OCI-LY7 (cell line): ENCODE results near the gene FGF3.

Experiments used
- EZH2phosphoT487 ChIP-seq: fragments of 200-600 bp; sonication (generic); IDR thresholded peaks from 2 replicates; pipeline ENCODE4 v1.6.1; 2018; ENCODE audit warnings: low read depth, borderline replicate concordance, mild to moderate bottlenecking, mixed run types, antibody characterized with exemption, low read length, moderate library complexity, mixed read lengths
- TF ChIP-seq, protein P1 (sequence below): fragments of 200-600 bp; sonication (generic); conservative IDR thresholded peaks from 2 replicates; pipeline ENCODE4 v1.5.1; 2014; ENCODE audit warnings: mild to moderate bottlenecking, antibody characterized with exemption, low read length, moderate library complexity, mixed read lengths

DNA sequence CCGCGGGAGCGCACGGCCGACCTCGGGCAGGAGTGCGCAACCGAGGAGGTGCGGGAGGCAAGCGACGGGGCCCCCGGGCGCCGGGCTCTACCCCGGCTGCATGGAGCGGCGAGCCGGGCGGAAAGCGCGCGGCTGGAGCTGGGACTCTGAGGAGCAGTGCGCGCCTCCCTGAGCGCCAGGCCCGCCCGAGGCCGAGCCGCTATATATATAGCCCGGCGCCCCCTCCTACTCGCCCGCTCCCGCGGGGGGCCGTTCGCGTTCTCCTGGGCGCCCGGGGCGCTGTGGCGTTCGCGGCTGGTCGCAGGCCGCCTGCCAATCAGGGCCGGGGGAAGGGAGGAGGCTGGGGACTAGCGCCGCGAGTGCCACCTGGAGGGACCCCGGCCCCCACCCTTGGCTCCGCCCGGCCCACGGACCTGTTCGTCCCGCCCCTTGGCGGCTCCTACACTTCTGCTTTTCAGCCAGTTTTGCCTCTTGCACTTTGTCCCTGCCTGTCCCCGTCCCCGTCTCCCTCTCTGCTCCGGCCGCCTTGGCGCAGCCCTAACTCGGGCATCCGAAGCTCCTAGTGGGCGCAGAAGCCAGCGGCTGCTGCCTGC, 44.0 kb downstream of the FGF3 start, which contains the start of gene FGF4:
- TF ChIP-seq, protein P1, sequence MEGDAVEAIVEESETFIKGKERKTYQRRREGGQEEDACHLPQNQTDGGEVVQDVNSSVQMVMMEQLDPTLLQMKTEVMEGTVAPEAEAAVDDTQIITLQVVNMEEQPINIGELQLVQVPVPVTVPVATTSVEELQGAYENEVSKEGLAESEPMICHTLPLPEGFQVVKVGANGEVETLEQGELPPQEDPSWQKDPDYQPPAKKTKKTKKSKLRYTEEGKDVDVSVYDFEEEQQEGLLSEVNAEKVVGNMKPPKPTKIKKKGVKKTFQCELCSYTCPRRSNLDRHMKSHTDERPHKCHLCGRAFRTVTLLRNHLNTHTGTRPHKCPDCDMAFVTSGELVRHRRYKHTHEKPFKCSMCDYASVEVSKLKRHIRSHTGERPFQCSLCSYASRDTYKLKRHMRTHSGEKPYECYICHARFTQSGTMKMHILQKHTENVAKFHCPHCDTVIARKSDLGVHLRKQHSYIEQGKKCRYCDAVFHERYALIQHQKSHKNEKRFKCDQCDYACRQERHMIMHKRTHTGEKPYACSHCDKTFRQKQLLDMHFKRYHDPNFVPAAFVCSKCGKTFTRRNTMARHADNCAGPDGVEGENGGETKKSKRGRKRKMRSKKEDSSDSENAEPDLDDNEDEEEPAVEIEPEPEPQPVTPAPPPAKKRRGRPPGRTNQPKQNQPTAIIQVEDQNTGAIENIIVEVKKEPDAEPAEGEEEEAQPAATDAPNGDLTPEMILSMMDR, result no peak
- TF ChIP-seq EZH2phosphoT487, result no peak
